HepG2 (cell line): ENCODE results near the gene IL27RA. TPM values are rescaled to one million over a fixed set of nuclear protein-coding genes. Genes with fewer than 3 reads are reported as not detected.

ENCODE experiments used
- ATAC-seq: fragments of 200-7000 bp; cut with Tn5 transposase; 3 replicates; pipeline ENCODE4 v1.9.1; 2020; ENCODE audit warnings: mild to moderate bottlenecking, moderate library complexity
- BruUV-seq: library from RNA; stranded (reverse); fragments of 400-500 nt; replicated peaks from 2 replicates; lab custom pipeline; 2021; lab: Mats Ljungman, UMichigan
- CTCF ChIA-PET: fragments of 300-600 bp; formaldehyde crosslinking; extraction: SDS; loops from one replicate; lab custom pipeline; 2021; ENCODE audit warnings: low total read pairs, inconsistent platforms, low intra/inter-chr PET ratio; lab: Yijun Ruan, JAX
- POLR2A ChIA-PET: fragments of 350-600 bp; sonication (Branson Sonifier 250); formaldehyde crosslinking; loops from one replicate; lab custom pipeline; 2020; ENCODE audit warnings: antibody characterized with exemption, inconsistent platforms; lab: Yijun Ruan, JAX
- DNase-seq: peaks from one replicate; pipeline ENCODE4 v3.0.0-alpha.2; 2015; ENCODE audit warnings: low spot score
- FAIRE-seq: peaks from 3 replicates; lab custom pipeline; 2011; peaks lifted over from hg19 to GRCh38; lab: Jason Lieb, UNC
- H2AFZ ChIP-seq: one replicate; pipeline ENCODE4 v1.6.1; 2011; ENCODE audit warnings: low read length, inconsistent platforms
- H3K27ac ChIP-seq: fragments of 300-600 bp; 3 replicates; pipeline ENCODE4 v1.8.0; 2011; ENCODE audit warnings: mixed run types, mild to moderate bottlenecking, mixed read lengths, low read length, inconsistent platforms; ENCODE audit not compliant: insufficient read depth; ENCODE audit errors: extremely low read length
- H3K27me3 ChIP-seq, 2 experiments: fragments of 200-600 bp in 1 of 2; 2 replicates in 1 of 2; 3 replicates in 1 of 2; pipeline versions ENCODE4 v1.6.0 to v1.8.0; 2011; ENCODE audit warnings: low read length in 2 of 2, mild to moderate bottlenecking in 2 of 2, moderate library complexity in 2 of 2, inconsistent platforms in 1 of 2; ENCODE audit not compliant: insufficient read depth in 2 of 2, control insufficient read depth in 1 of 2
- H3K36me3 ChIP-seq, 2 experiments: fragments of 200-600 bp in 1 of 2; replicated peaks in 1 of 2; 2 replicates in 1 of 2; 3 replicates in 1 of 2; pipeline versions ENCODE4 v1.5.1 to v1.8.0; 2011; ENCODE audit warnings: low read length in 2 of 2, inconsistent platforms in 1 of 2; ENCODE audit not compliant: insufficient read depth in 2 of 2, control insufficient read depth in 1 of 2
- H3K4me1 ChIP-seq: 2 replicates; pipeline ENCODE4 v1.5.1; 2012; ENCODE audit warnings: low read length, inconsistent platforms; ENCODE audit not compliant: insufficient read depth
- H3K4me2 ChIP-seq: 2 replicates; pipeline ENCODE4 v1.6.0; 2011; ENCODE audit warnings: low read depth, low read length, inconsistent platforms
- H3K4me3 ChIP-seq, 3 experiments: fragments of 200-600 bp in 1 of 3; sonication (generic), shearing (Covaris generic) in 1 of 3; replicated peaks in 1 of 3; 2 replicates each; pipeline ENCODE4 v1.5.1; 2011 to 2016; ENCODE audit warnings: low read length in 3 of 3, inconsistent platforms in 2 of 3, low read depth in 2 of 3, mild to moderate bottlenecking in 2 of 3, control low read depth in 1 of 3, mixed read lengths in 1 of 3; ENCODE audit not compliant: insufficient read depth in 1 of 3
- H3K79me2 ChIP-seq: one replicate; pipeline ENCODE4 v1.6.1; 2011; ENCODE audit warnings: low read length, inconsistent platforms; ENCODE audit not compliant: insufficient read depth
- H3K9ac ChIP-seq: 2 replicates; pipeline ENCODE4 v1.6.0; 2011; ENCODE audit warnings: mild to moderate bottlenecking, low read depth, low read length, inconsistent platforms; ENCODE audit not compliant: insufficient read depth
- H3K9me3 ChIP-seq: 2 replicates; pipeline ENCODE4 v1.5.1; 2012; ENCODE audit warnings: mild to moderate bottlenecking, low read length
- H4K20me1 ChIP-seq: 2 replicates; pipeline ENCODE4 v1.6.0; 2011; ENCODE audit warnings: inconsistent platforms, mild to moderate bottlenecking, low read length, moderate library complexity; ENCODE audit not compliant: insufficient read depth
- ATM ChIP-seq: fragments of 450-650 bp; IDR thresholded peaks from 2 replicates; pipeline ENCODE4 v1.7.1; 2017; ENCODE audit warnings: mild to moderate bottlenecking, borderline replicate concordance
- DZIP1 ChIP-seq: sonication (generic); formaldehyde crosslinking; IDR thresholded peaks from 2 replicates; pipeline ENCODE4 v1.5.0; 2020; ENCODE audit warnings: mild to moderate bottlenecking, missing genetic modification reagents
- EEA1 ChIP-seq: sonication (generic); formaldehyde crosslinking; IDR thresholded peaks from 2 replicates; pipeline ENCODE4 v1.5.1; 2020; ENCODE audit warnings: mild to moderate bottlenecking, missing genetic modification reagents, borderline replicate concordance
- ESRRA ChIP-seq: sonication (generic); formaldehyde crosslinking; IDR thresholded peaks from 2 replicates; pipeline ENCODE4 v1.5.1; 2020; ENCODE audit warnings: mild to moderate bottlenecking, low read depth, missing genetic modification reagents
- HNRNPUL1 ChIP-seq: fragments of 200-400 bp; formaldehyde crosslinking; IDR thresholded peaks from 2 replicates; pipeline ENCODE4 v1.6.1; 2017; ENCODE audit warnings: low read depth, mild to moderate bottlenecking, low read length, moderate library complexity
- JUN ChIP-seq: sonication (generic); formaldehyde crosslinking; IDR thresholded peaks from 2 replicates; pipeline ENCODE4 v1.4.0; 2020; ENCODE audit warnings: mild to moderate bottlenecking, missing genetic modification reagents
- NPAS2 ChIP-seq: sonication (generic); formaldehyde crosslinking; IDR thresholded peaks from 2 replicates; pipeline ENCODE4 v1.8.0; 2022; ENCODE audit warnings: mild to moderate bottlenecking, missing genetic modification reagents, borderline replicate concordance
- ZFP36 ChIP-seq: fragments of 150-350 bp; IDR thresholded peaks from 2 replicates; pipeline ENCODE4 v1.6.1; 2018; ENCODE audit warnings: borderline replicate concordance, low read length, low read depth; ENCODE audit not compliant: partially characterized antibody
- ZFP82 ChIP-seq: sonication (generic); formaldehyde crosslinking; IDR thresholded peaks from 2 replicates; pipeline ENCODE4 v1.5.1; 2020; ENCODE audit warnings: mild to moderate bottlenecking, missing genetic modification reagents, borderline replicate concordance
- ZFY ChIP-seq: sonication (generic); formaldehyde crosslinking; IDR thresholded peaks from 2 replicates; pipeline ENCODE4 v1.4.0; 2020; ENCODE audit warnings: missing genetic modification reagents
- ZNF143 ChIP-seq: sonication (generic); formaldehyde crosslinking; IDR thresholded peaks from 2 replicates; pipeline ENCODE4 v1.4.0; 2020; ENCODE audit warnings: missing genetic modification reagents
- ZNF205 ChIP-seq: IDR thresholded peaks from 2 replicates; pipeline ENCODE4 v1.6.1; 2018; ENCODE audit warnings: missing biosample characterization, missing genetic modification reagents
- ZNF382 ChIP-seq: sonication (generic); formaldehyde crosslinking; IDR thresholded peaks from 2 replicates; pipeline ENCODE4 v1.5.0; 2020; ENCODE audit warnings: missing genetic modification reagents, mild to moderate bottlenecking, borderline replicate concordance
- ZNF619 ChIP-seq: sonication (generic); formaldehyde crosslinking; IDR thresholded peaks from 2 replicates; pipeline ENCODE4 v1.4.0; 2020; ENCODE audit warnings: mild to moderate bottlenecking, missing genetic modification reagents
- ZNF775 ChIP-seq: sonication (generic); formaldehyde crosslinking; IDR thresholded peaks from 2 replicates; pipeline ENCODE4 v1.4.0; 2020; ENCODE audit warnings: missing genetic modification reagents, mild to moderate bottlenecking, moderate library complexity, borderline replicate concordance
- WGBS: methylation state at CpG from one replicate; pipeline ENCODE4 v1.1.6; 2017; ENCODE audit warnings: low lambda C conversion rate; 5-methylcytosine and 5-hydroxymethylcytosine counted together
- in situ Hi-C: cut with HindIII; loops from 2 replicates; pipeline ENCODE4 v1.10.0; 2017; ENCODE audit warnings: low pct_unique_long_range_greater_than_20kb; ENCODE audit not compliant: extremely low pct_ligation_motif_present
- intact Hi-C: fragments of 100-400 bp; cut with micrococcal nuclease; formaldehyde crosslinking; loops from one replicate; pipeline ENCODE4 v1.10.0; 2022; ENCODE audit not compliant: unreplicated experiment
- polyA plus RNA-seq, 8 experiments: library from polyadenylated mRNA; depleted of rRNA in 3 of 8; stranded (reverse) in 7 of 8; unstranded in 1 of 8; fragments of >200 nt; fragmentation: Illumina TruSeq in 4 of 8; extraction: Trizol in 4 of 8; gene quantifications; 2 replicates each; pipeline versions ENCODE4 v1.2.1 to v1.2.3, GENCODE V29; 2011 to 2016; ENCODE audit warnings: low read depth in 4 of 8, missing spikeins in 1 of 8, mixed read lengths in 1 of 8; ENCODE audit not compliant: insufficient read depth in 1 of 8
- total RNA-seq, 5 experiments: library from RNA; depleted of rRNA; stranded (reverse); fragments of >200 nt; fragmentation: Illumina TruSeq; extraction: Trizol; gene quantifications; 2 replicates each; pipeline ENCODE4 v1.2.3, GENCODE V29; 2016; ENCODE audit warnings: low read depth in 1 of 5
- TF ChIP-seq, protein P1 (sequence below): IDR thresholded peaks from 2 replicates; pipeline ENCODE4 v1.6.1; 2016; ENCODE audit warnings: low read depth, control low read depth

The IL27RA gene
- total and polyA plus RNA-seq, 2 of the 13 experiments (the other 11 are each of a cell fraction or from before 2014, with no cell fraction given) = 3.5 to 8.1 TPM

DNA sequence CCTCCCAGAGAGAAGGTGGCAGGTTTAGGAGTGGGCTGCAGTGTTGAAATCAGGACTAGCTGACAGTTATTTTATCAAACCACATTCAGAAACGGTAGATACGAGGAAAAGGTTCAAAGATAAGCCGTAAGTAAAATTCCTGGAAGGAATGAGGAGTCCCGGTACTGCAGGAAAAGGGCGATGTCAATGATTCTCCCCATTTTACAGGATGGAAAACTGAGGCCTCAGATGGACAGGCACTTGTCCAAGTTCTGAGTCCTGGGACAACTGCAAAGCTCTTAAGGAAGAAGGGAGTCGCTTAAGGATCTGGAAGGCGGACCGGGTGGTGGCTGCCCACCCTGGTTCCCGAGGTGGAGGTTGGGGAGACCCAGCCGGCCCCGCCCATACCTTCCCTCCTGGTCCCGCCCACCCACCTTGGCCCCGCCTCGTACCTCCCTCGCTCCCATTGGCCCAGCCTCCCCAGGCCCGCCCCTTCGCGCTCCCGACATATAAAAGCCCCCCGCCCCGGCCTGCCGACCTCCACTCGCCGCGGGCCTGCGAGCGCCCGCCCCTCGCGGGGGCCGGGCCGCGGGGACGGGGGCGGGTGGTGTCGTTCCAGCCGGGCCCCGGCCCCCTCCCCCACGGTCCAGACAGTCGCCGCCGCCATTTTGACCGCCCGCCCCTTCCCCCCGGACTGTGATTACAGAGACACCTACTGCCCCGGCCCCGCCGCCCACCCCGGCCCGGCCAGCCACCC, 26.0 kb upstream of the IL27RA start (continued):
- 0 out of 2 replicates have a peak, but pooled peaks have one; percentile 26 for TF ChIP-seq ESRRA (CRISPR knock-in tag)

DNA sequence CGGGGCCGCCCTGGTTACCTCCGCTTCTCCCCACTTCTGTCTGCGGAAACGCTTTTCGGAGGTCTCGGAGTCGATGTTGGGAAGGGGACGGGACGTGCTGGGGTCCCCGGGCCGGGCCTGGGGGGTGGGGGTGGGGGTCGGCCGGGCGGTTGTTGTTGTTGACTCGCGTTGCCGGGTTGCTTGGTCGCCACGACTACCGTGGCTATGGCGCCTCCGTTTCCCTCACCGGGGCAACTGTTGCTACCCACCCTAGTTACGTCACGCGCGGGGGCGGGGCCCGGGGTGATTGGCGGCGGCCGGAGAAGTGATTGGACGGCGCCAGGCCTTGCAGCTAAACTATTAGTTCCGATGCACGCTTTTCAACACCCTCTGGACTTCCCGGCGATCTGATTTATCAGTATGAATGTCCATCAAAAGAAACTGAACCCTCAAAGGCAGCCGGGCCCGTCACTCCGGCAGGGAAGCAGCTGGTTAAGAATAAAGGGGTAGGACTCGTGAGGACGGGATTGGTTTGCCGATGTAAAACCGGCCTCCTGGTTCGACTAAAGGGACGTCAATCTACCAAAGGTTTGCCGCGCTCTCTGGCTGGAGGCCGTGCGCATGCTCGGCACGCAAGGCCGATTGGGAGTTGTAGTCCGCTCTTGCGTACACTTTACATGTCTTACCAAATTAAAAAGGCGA, 25.3 kb upstream of the IL27RA start, which contains the start of gene RFX1:
Gene RFX1, minus strand, starts transcription at position 236 of the 681 bp plus-strand sequence. CDS start 12,477 bp downstream, outside the sequence.
- peak within 1 kb of the TSS; percentile 97 for H3K9ac ChIP-seq
- H3K27me3 ChIP-seq = no peaks in the 10 kb centered on the region; a peak in 1 of 5 replicates
- H3K36me3 ChIP-seq = no peaks in the 10 kb centered on the region; a peak in 1 of 5 replicates
- WGBS = 0% methylated on average over 23 of the region's 58 CpGs
- in situ Hi-C loops = no loop called here
- peak within 1 kb of the TSS; percentile 96 for H3K27ac ChIP-seq
- H3K4me1 ChIP-seq = peaks cover 19% of the 10 kb centered on the region
- peak within 1 kb of the TSS; percentile 99 for H3K4me2 ChIP-seq
- ATAC-seq (peak; percentile 92), DNase-seq (peak; percentile 100), FAIRE-seq (peak; percentile 94)
- peaks cover 5% of the 10 kb centered on the region for H3K79me2 ChIP-seq
- intact Hi-C loops = loop anchor here (1.0 to 5.0 kb wide), 2 partner anchors 54 to 66 kb away; partner anchors contain the start of genes DCAF15 and MISP3
- ChIA-PET CTCF (no interaction called here), POLR2A (interaction anchor here (0.8 to 1.8 kb wide), 12 partner anchors 9 to 160 kb away, joined by 3 to 15 read pairs (median 6); partner anchors contain the start of genes DCAF15, MISP3 and PRKACA)
- no peaks in the 10 kb centered on the region for H3K9me3 ChIP-seq
- peak within 1 kb of the TSS; percentile 87 to 97 (median 91) for H3K4me3 ChIP-seq
- no TSS peak for BruUV-seq
- H2AFZ ChIP-seq = peak within 1 kb of the TSS; percentile 82
- H4K20me1 ChIP-seq = no peaks in the 10 kb centered on the region; the same call in 1 of the 2 replicates
- TF ChIP-seq ZNF143 (CRISPR knock-in tag) = peak; percentile 100
- TF ChIP-seq HNRNPUL1 = no peak
- TF ChIP-seq ATM = no peak
- no peak for TF ChIP-seq ZNF619 (CRISPR knock-in tag)
- TF ChIP-seq, protein P1, sequence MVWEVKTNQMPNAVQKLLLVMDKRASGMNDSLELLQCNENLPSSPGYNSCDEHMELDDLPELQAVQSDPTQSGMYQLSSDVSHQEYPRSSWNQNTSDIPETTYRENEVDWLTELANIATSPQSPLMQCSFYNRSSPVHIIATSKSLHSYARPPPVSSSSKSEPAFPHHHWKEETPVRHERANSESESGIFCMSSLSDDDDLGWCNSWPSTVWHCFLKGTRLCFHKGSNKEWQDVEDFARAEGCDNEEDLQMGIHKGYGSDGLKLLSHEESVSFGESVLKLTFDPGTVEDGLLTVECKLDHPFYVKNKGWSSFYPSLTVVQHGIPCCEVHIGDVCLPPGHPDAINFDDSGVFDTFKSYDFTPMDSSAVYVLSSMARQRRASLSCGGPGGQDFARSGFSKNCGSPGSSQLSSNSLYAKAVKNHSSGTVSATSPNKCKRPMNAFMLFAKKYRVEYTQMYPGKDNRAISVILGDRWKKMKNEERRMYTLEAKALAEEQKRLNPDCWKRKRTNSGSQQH = no peak; the same call in 1 of the 2 replicates
- TF ChIP-seq ZNF205 = no peak
- TF ChIP-seq NPAS2 = no peak
- no peak for TF ChIP-seq EEA1 (CRISPR knock-in tag)
- TF ChIP-seq ZNF775 = no peak
- no peak for TF ChIP-seq ZNF382 (CRISPR knock-in tag)
- no peak for TF ChIP-seq ZFP82 (CRISPR knock-in tag)
- TF ChIP-seq ZFP36 = no peak
- no peak for TF ChIP-seq DZIP1 (CRISPR knock-in tag)
- TF ChIP-seq JUN (CRISPR knock-in tag) = no peak
- TF ChIP-seq ZFY (CRISPR knock-in tag) = no peak
